Tibial nerve (tissue), 4 donors: ENCODE results near the gene FAM124A. TPM values are rescaled to one million over a fixed set of nuclear protein-coding genes. Genes with fewer than 3 reads are reported as not detected.

ENCODE experiments used
- DNase-seq, 2 donors: peaks; one replicate each; pipeline ENCODE4 v3.0.0-alpha.2; 2019; ENCODE audit warnings: low spot score in 2 of 2
- H3K27ac ChIP-seq, 4 donors: fragments of 200-600 bp; sonication (generic) in 3 of 4; one replicate each; pipeline ENCODE4 v1.5.1; 2017 to 2019; ENCODE audit warnings: mild to moderate bottlenecking in 1 of 4
- H3K27me3 ChIP-seq, 2 donors: fragments of 200-600 bp; sonication (generic) in 1 of 2; one replicate each; pipeline versions ENCODE4 v1.5.1 to v1.6.0; 2017 to 2019
- H3K36me3 ChIP-seq, 3 donors: fragments of 200-600 bp; sonication (generic); one replicate each; pipeline ENCODE4 v1.5.1; 2018 to 2019
- H3K4me1 ChIP-seq, 4 donors: fragments of 200-600 bp; sonication (generic) in 3 of 4; one replicate each; pipeline ENCODE4 v1.5.1; 2017 to 2019
- H3K4me3 ChIP-seq, 4 donors: fragments of 200-600 bp; sonication (generic) in 3 of 4; one replicate each; pipeline ENCODE4 v1.5.1; 2017 to 2019; ENCODE audit warnings: mild to moderate bottlenecking in 1 of 4, moderate library complexity in 1 of 4
- H3K9me3 ChIP-seq, 4 donors: fragments of 200-600 bp; sonication (generic) in 3 of 4; one replicate each; pipeline ENCODE4 v1.5.1; 2017 to 2019
- CTCF ChIP-seq, 5 experiments: fragments of 200-600 bp in 3 of 5; fragments of 450-650 bp in 2 of 5; sonication (generic) in 3 of 5; IDR thresholded peaks; one replicate each; pipeline ENCODE4 v1.5.1; 2016 to 2019; ENCODE audit warnings: antibody characterized with exemption in 5 of 5, mild to moderate bottlenecking in 3 of 5, moderate library complexity in 2 of 5
- EP300 ChIP-seq, 2 donors: sonication (generic); formaldehyde crosslinking; IDR thresholded peaks; one replicate each; pipeline ENCODE4 v1.6.1; 2017; ENCODE audit warnings: antibody characterized with exemption in 2 of 2, mild to moderate bottlenecking in 1 of 2
- POLR2A ChIP-seq, 2 donors: fragments of 450-650 bp; IDR thresholded peaks; one replicate each; pipeline ENCODE4 v1.6.1; 2017; ENCODE audit warnings: antibody characterized with exemption in 2 of 2, mild to moderate bottlenecking in 2 of 2, moderate library complexity in 2 of 2
- WGBS, 2 donors: methylation state at CpG; one replicate each; pipeline ENCODE4 v1.1.5; 2018; 5-methylcytosine and 5-hydroxymethylcytosine counted together
- total RNA-seq, 4 donors: library from RNA; depleted of rRNA; stranded (reverse); fragments of >200 nt; gene quantifications; one replicate each; pipeline ENCODE4 v1.1.0, GENCODE V29; 2016

The FAM124A gene
- total RNA-seq, 4 donors from 2014 or later: 12.8 to 30.9 (median 21.8) TPM

GRCh38 chr13:51179432-51179971 lies 42.7 kb upstream of the FAM124A start:
- H3K27ac ChIP-seq: no peak overlapping the region
- no peaks in the 10 kb centered on the region for H3K4me1 ChIP-seq
- no peaks in the 10 kb centered on the region for H3K36me3 ChIP-seq
- no peaks in the 10 kb centered on the region for H3K9me3 ChIP-seq
- H3K27me3 ChIP-seq: no peaks in the 10 kb centered on the region
- no peak for TF ChIP-seq CTCF (IDR thresholded peaks at IDR 0.05)
- no peak overlapping the region for H3K4me3 ChIP-seq
- DNase-seq: no peak
- WGBS, 2 donors: 79 to 90% methylated on average over 5 of the region's 5 CpGs

- no peaks in the 10 kb centered on the region for H3K4me1 ChIP-seq
- H3K36me3 ChIP-seq: no peaks in the 10 kb centered on the region
- no peaks in the 10 kb centered on the region for H3K9me3 ChIP-seq
- no peak overlapping the region for H3K4me3 ChIP-seq
- no peak for DNase-seq
- TF ChIP-seq CTCF (IDR thresholded peaks at IDR 0.05) (no peak), POLR2A (IDR thresholded peaks at IDR 0.05) (no peak), EP300 (IDR thresholded peaks at IDR 0.05) (no peak)
- H3K27me3 ChIP-seq: no peaks in the 10 kb centered on the region
- H3K27ac ChIP-seq: no peak overlapping the region
- WGBS, 2 donors: 45 to 51% methylated on average over 2 of the region's 2 CpGs
Measured at GRCh38 chr13:51180853-51181511, 41.2 kb upstream of the FAM124A start.

- 60 to 64% methylated on average over 4 of the region's 4 CpGs for WGBS, 2 donors
Measured at GRCh38 chr13:51181786-51182383, 40.3 kb upstream of the FAM124A start.

GRCh38 chr13:51191743-51192142 lies 30.5 kb upstream of the FAM124A start:
- Histone ChIP-seq H3K36me3 (no peaks in the 10 kb centered on the region), H3K9me3 (no peaks in the 10 kb centered on the region), H3K27me3 (no peaks in the 10 kb centered on the region), H3K27ac (no peak overlapping the region), H3K4me3 (no peak overlapping the region), H3K4me1 (no peaks in the 10 kb centered on the region)
- TF ChIP-seq EP300 (IDR thresholded peaks at IDR 0.05) (no peak), POLR2A (IDR thresholded peaks at IDR 0.05) (no peak), CTCF (IDR thresholded peaks at IDR 0.05) (no peak)
- 89 to 93% methylated on average over 12 of the region's 12 CpGs for WGBS, 2 donors
- no peak for DNase-seq

More at GRCh38 chr13:51181786-51182383, 40.3 kb upstream of the FAM124A start:
- no peaks in the 10 kb centered on the region for H3K4me1 ChIP-seq
- TF ChIP-seq CTCF (IDR thresholded peaks at IDR 0.05): no peak
- no peak for TF ChIP-seq EP300 (IDR thresholded peaks at IDR 0.05)
- no peak for TF ChIP-seq POLR2A (IDR thresholded peaks at IDR 0.05)
- no peaks in the 10 kb centered on the region for H3K36me3 ChIP-seq
- no peak for DNase-seq
- no peaks in the 10 kb centered on the region for H3K9me3 ChIP-seq
- H3K27me3 ChIP-seq: no peaks in the 10 kb centered on the region
- H3K27ac ChIP-seq: no peak overlapping the region
- no peak overlapping the region for H3K4me3 ChIP-seq

- no peaks in the 10 kb centered on the region for H3K36me3 ChIP-seq
- no peak overlapping the region for H3K4me3 ChIP-seq
- no peaks in the 10 kb centered on the region for H3K9me3 ChIP-seq
- no peaks in the 10 kb centered on the region for H3K4me1 ChIP-seq
- no peak for DNase-seq
- H3K27ac ChIP-seq: no peak overlapping the region
- WGBS, 2 donors: 76% methylated on average over 1 of the region's 1 CpG
- TF ChIP-seq CTCF (IDR thresholded peaks at IDR 0.05) (no peak), EP300 (IDR thresholded peaks at IDR 0.05) (no peak), POLR2A (IDR thresholded peaks at IDR 0.05) (no peak)
- no peaks in the 10 kb centered on the region for H3K27me3 ChIP-seq
Measured at GRCh38 chr13:51192348-51192747, 29.9 kb upstream of the FAM124A start.
